IPS-NIHi7 (cell line): Measurements from ENCODE around the gene SMARCD3.

ENCODE experiments used
- DNase-seq: peaks from one replicate; pipeline ENCODE4 v3.0.0; 2012; ENCODE audit warnings: mixed read lengths; ENCODE audit errors: extremely low spot score

The SMARCD3 gene

GRCh38 chr7:151248346-151249033, at the start of gene SMARCD3:
TSS of gene SMARCD3 (minus strand) at chr7:151248694. CDS start at chr7:151248562, 132 bp downstream.
- peak; percentile 69 for DNase-seq

GRCh38 chr7:151296202-151296992, 47.9 kb upstream of the SMARCD3 start:
- DNase-seq: no peak

GRCh38 chr7:151292850-151293249, 44.4 kb upstream of the SMARCD3 start:
- no peak for DNase-seq

GRCh38 chr7:151291206-151291605, 42.7 kb upstream of the SMARCD3 start:
- no peak for DNase-seq

GRCh38 chr7:151290355-151290760, 41.9 kb upstream of the SMARCD3 start:
- no peak for DNase-seq

GRCh38 chr7:151289891-151290290, 41.4 kb upstream of the SMARCD3 start:
- DNase-seq: no peak

GRCh38 chr7:151286148-151286547, 37.7 kb upstream of the SMARCD3 start:
- DNase-seq: no peak

GRCh38 chr7:151283302-151283701, 34.8 kb upstream of the SMARCD3 start:
- DNase-seq: no peak

GRCh38 chr7:151282111-151282510, 33.6 kb upstream of the SMARCD3 start:
- no peak for DNase-seq

GRCh38 chr7:151281686-151282085, 33.2 kb upstream of the SMARCD3 start:
- DNase-seq: no peak

- DNase-seq: no peak
Measured at GRCh38 chr7:151280388-151281019, 32.0 kb upstream of the SMARCD3 start.

GRCh38 chr7:151279868-151280267, 31.4 kb upstream of the SMARCD3 start:
- DNase-seq: no peak

GRCh38 chr7:151278949-151279348, 30.5 kb upstream of the SMARCD3 start:
- DNase-seq: no peak

GRCh38 chr7:151277631-151278030, 29.1 kb upstream of the SMARCD3 start:
- DNase-seq: no peak

- peak; percentile 86 for DNase-seq
Measured at GRCh38 chr7:151276666-151277590, 28.4 kb upstream of the SMARCD3 start.

- no peak for DNase-seq
Measured at GRCh38 chr7:151275813-151276577, 27.5 kb upstream of the SMARCD3 start.

- no peak for DNase-seq
Measured at GRCh38 chr7:151274936-151275812, 26.7 kb upstream of the SMARCD3 start.

GRCh38 chr7:151274396-151274795, 25.9 kb upstream of the SMARCD3 start:
- no peak for DNase-seq

- DNase-seq: no peak
Measured at GRCh38 chr7:151273651-151274390, 25.3 kb upstream of the SMARCD3 start.
